Urothelium cell line (cell line): ENCODE results near the gene LONP2.
A peak's percentile ranks its signal among the peaks of the same experiment; 100 is the strongest.

Experiments
- DNase-seq: peaks from one replicate; pipeline ENCODE4 v3.0.0; 2011; ENCODE audit warnings: low spot score, mixed read lengths
- FAIRE-seq: peaks from 2 replicates; lab custom pipeline; 2011; peaks lifted over from hg19 to GRCh38; lab: Jason Lieb, UNC

LONP2 gene

GRCh38 chr16:48244080-48244862 is at the start of gene LONP2:
LONP2 (plus strand) TSS chr16:48244300; CDS start chr16:48244389, 89 bp downstream.
- DNase-seq = peak; percentile 92

GRCh38 chr16:48194828-48195556 is 49.1 kb upstream of the LONP2 start:
- DNase-seq (peak; percentile 31), FAIRE-seq (peak; percentile 13)

More at GRCh38 chr16:48244080-48244862, at the start of gene LONP2:
- FAIRE-seq = no peak

- FAIRE-seq (no peak), DNase-seq (no peak)
Measured at GRCh38 chr16:48197294-48197693, 46.8 kb upstream of the LONP2 start.

- FAIRE-seq (no peak), DNase-seq (no peak)
Measured at GRCh38 chr16:48201515-48202201, 42.4 kb upstream of the LONP2 start.

- DNase-seq (no peak), FAIRE-seq (no peak)
Measured at GRCh38 chr16:48203974-48204824, 39.9 kb upstream of the LONP2 start.

- no peak for DNase-seq
- no peak for FAIRE-seq
Measured at GRCh38 chr16:48204825-48205151, 39.3 kb upstream of the LONP2 start.

- FAIRE-seq (no peak), DNase-seq (peak; percentile 25)
Measured at GRCh38 chr16:48206594-48207242, 37.4 kb upstream of the LONP2 start.

GRCh38 chr16:48210747-48211146 is 33.4 kb upstream of the LONP2 start:
- DNase-seq = no peak
- FAIRE-seq = no peak

- FAIRE-seq (peak; percentile 17), DNase-seq (no peak)
Measured at GRCh38 chr16:48212033-48212432, 32.1 kb upstream of the LONP2 start.

- no peak for DNase-seq
Measured at GRCh38 chr16:48215738-48216137, 28.4 kb upstream of the LONP2 start.

GRCh38 chr16:48217708-48218107 is 26.4 kb upstream of the LONP2 start:
- DNase-seq = no peak
- FAIRE-seq = no peak

More at GRCh38 chr16:48215738-48216137, 28.4 kb upstream of the LONP2 start:
- FAIRE-seq = no peak

- DNase-seq (no peak), FAIRE-seq (no peak)
Measured at GRCh38 chr16:48218473-48218872, 25.6 kb upstream of the LONP2 start.

GRCh38 chr16:48220891-48221290 is 23.2 kb upstream of the LONP2 start:
- FAIRE-seq (no peak), DNase-seq (no peak)

- DNase-seq (no peak), FAIRE-seq (no peak)
Measured at GRCh38 chr16:48223490-48223889, 20.6 kb upstream of the LONP2 start.

- DNase-seq (peak; percentile 47), FAIRE-seq (no peak)
Measured at GRCh38 chr16:48225456-48225855, 18.6 kb upstream of the LONP2 start.

- DNase-seq (peak; percentile 23), FAIRE-seq (no peak)
Measured at GRCh38 chr16:48231727-48232492, 12.2 kb upstream of the LONP2 start.

- no peak for DNase-seq
- no peak for FAIRE-seq
Measured at GRCh38 chr16:48232493-48233040, 11.5 kb upstream of the LONP2 start.

GRCh38 chr16:48234630-48235029 is 9.5 kb upstream of the LONP2 start:
- no peak for DNase-seq
- FAIRE-seq = no peak

GRCh38 chr16:48235058-48235555 is 9.0 kb upstream of the LONP2 start:
- FAIRE-seq (no peak), DNase-seq (no peak)
